Naive thymus-derived CD4-positive, alpha-beta T cell (primary cell): ENCODE results near the gene FOXC2. TPM values are rescaled to one million over a fixed set of nuclear protein-coding genes. Genes with fewer than 3 reads are reported as not detected.

ENCODE experiments used
- ATAC-seq: fragments of 150-1000 bp; cut with Tn5 transposase; 2 replicates; pipeline ENCODE4 v1.10.0; 2021; ENCODE audit warnings: mild to moderate bottlenecking, moderate library complexity
- CTCF ChIA-PET: fragments of 350-600 bp; sonication (Branson Sonifier 250); formaldehyde crosslinking; loops from one replicate; lab custom pipeline; 2021; ENCODE audit warnings: antibody characterized with exemption; lab: Charles Lee
- POLR2A ChIA-PET: fragments of 350-600 bp; sonication (Branson Sonifier 250); formaldehyde crosslinking; loops from one replicate; lab custom pipeline; 2021; ENCODE audit warnings: antibody characterized with exemption, inconsistent platforms; lab: Charles Lee
- DNase-seq, 9 donors: peaks; one replicate each; pipeline versions ENCODE4 v3.0.0 to v3.0.0-alpha.2; 2020 to 2022; ENCODE audit warnings: mixed read lengths in 1 of 9
- H3K27ac ChIP-seq: one replicate; pipeline ENCODE4 v1.7.0; 2013; ENCODE audit warnings: mild to moderate bottlenecking, low read depth, low read length, moderate library complexity
- H3K27me3 ChIP-seq, 2 donors: one replicate each; pipeline ENCODE4 v1.7.0; 2013; ENCODE audit warnings: low read length in 2 of 2, mild to moderate bottlenecking in 2 of 2, moderate library complexity in 2 of 2; ENCODE audit not compliant: control insufficient read depth in 2 of 2, insufficient read depth in 2 of 2
- H3K36me3 ChIP-seq, 3 experiments: 1 replicate in 2 of 3; 2 replicates in 1 of 3; pipeline ENCODE4 v1.7.0; 2013; ENCODE audit warnings: low read length in 3 of 3, mild to moderate bottlenecking in 3 of 3, moderate library complexity in 1 of 3; ENCODE audit not compliant: insufficient read depth in 3 of 3, control insufficient read depth in 2 of 3
- H3K4me1 ChIP-seq, 2 donors: one replicate each; pipeline ENCODE4 v1.7.0; 2013; ENCODE audit warnings: low read length in 2 of 2, mild to moderate bottlenecking in 2 of 2, moderate library complexity in 1 of 2; ENCODE audit not compliant: control insufficient read depth in 2 of 2, insufficient read depth in 2 of 2
- H3K4me3 ChIP-seq: 2 replicates; pipeline ENCODE4 v1.7.0; 2013; ENCODE audit warnings: mild to moderate bottlenecking, low read length
- H3K9me3 ChIP-seq, 3 experiments: 1 replicate in 2 of 3; 2 replicates in 1 of 3; pipeline ENCODE4 v1.7.0; 2013; ENCODE audit warnings: low read length in 3 of 3; ENCODE audit not compliant: control insufficient read depth in 2 of 3
- H3K27ac Mint-ChIP-seq, 9 donors: one replicate each; pipeline ENCODE4 v1.8.0; 2020 to 2022; ENCODE audit warnings: mixed read lengths in 9 of 9, mild to moderate bottlenecking in 8 of 9, moderate library complexity in 5 of 9, inconsistent platforms in 2 of 9
- H3K27me3 Mint-ChIP-seq, 5 donors: one replicate each; pipeline ENCODE4 v1.8.0; 2021 to 2022; ENCODE audit warnings: mixed read lengths in 5 of 5, mild to moderate bottlenecking in 1 of 5
- H3K36me3 Mint-ChIP-seq, 5 donors: one replicate each; pipeline ENCODE4 v1.8.0; 2020 to 2022; ENCODE audit warnings: mixed read lengths in 5 of 5, mild to moderate bottlenecking in 3 of 5, inconsistent platforms in 1 of 5
- H3K4me1 Mint-ChIP-seq, 7 donors: one replicate each; pipeline ENCODE4 v1.8.0; 2020 to 2022; ENCODE audit warnings: mixed read lengths in 7 of 7, mild to moderate bottlenecking in 3 of 7, inconsistent platforms in 1 of 7
- H3K4me3 Mint-ChIP-seq, 10 donors: one replicate each; pipeline ENCODE4 v1.8.0; 2020 to 2022; ENCODE audit warnings: mild to moderate bottlenecking in 10 of 10, mixed read lengths in 10 of 10, moderate library complexity in 6 of 10, inconsistent platforms in 2 of 10
- H3K9me3 Mint-ChIP-seq, 11 donors: one replicate each; pipeline ENCODE4 v1.8.0; 2020 to 2022; ENCODE audit warnings: mixed read lengths in 11 of 11, mild to moderate bottlenecking in 4 of 11, inconsistent platforms in 1 of 11, moderate library complexity in 1 of 11
- intact Hi-C, 2 donors: fragments of 100-400 bp; cut with micrococcal nuclease; formaldehyde crosslinking; loops; one replicate each; pipeline ENCODE4 v1.15.1; 2023
- polyA plus RNA-seq, 2 donors: library from polyadenylated mRNA; unstranded; fragments of 300-500 nt; fragmentation: Illumina TruSeq; gene quantifications; one replicate each; pipeline ENCODE4 v1.2.3, GENCODE V29; 2021
- total RNA-seq, 6 experiments: library from RNA in 5 of 6; stranded (reverse) in 5 of 6; gene quantifications; 1 replicate in 5 of 6; 2 replicates in 1 of 6; pipeline ENCODE4 v1.2.3 and lab custom pipeline; 2021 to 2026

The FOXC2 gene
- total and polyA plus RNA-seq, 7 experiments from 2014 or later: not detected

DNA sequence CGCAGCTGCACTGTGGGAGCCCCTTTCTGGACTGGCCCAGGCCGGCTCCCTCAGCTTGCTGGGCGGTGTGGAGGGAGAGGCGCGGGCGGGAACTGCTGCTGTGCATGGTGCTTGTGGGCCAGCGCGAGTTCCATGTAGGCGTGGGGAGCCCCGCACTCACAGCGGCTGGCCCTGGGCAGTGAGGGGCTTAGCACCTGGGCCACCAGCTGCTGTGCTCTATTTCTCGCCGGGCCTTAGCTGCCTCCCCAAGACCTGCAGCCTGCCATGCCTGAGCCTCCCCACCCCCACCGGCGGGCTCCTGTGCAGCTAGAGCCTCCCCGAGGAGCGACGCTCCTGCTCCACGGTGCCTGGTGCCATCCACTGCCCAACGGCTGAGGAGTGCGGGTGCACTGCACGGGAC, 13.3 kb upstream of the FOXC2 start:
- Mint-ChIP-seq H3K27me3 (peaks cover 0 to 7% (median 0%) of the 10 kb centered on the region in 5 donors), H3K4me1 (peaks cover 8 to 36% (median 35%) of the 10 kb centered on the region in 7 donors), H3K9me3 (peaks cover 0 to 5% (median 0%) of the 10 kb centered on the region in 11 donors), H3K27ac (peak overlapping the region in 3 of 9 donors; percentile 11 to 97 (median 96)), H3K36me3 (peaks cover 0 to 15% (median 6%) of the 10 kb centered on the region in 5 donors), H3K4me3 (peak overlapping the region in 6 of 10 donors; percentile 79 to 96 (median 92))
- no peak for ATAC-seq
- intact Hi-C loops: no loop called here
- Histone ChIP-seq H3K27ac (no peak overlapping the region), H3K9me3 (no peaks in the 10 kb centered on the region), H3K36me3 (peaks cover 0 to 27% (median 0%) of the 10 kb centered on the region in 3 experiments), H3K4me3 (no peak overlapping the region), H3K4me1 (peaks cover 0 to 5% of the 10 kb centered on the region in 2 donors), H3K27me3 (no peaks in the 10 kb centered on the region)
- ChIA-PET CTCF (no interaction called here), POLR2A (interaction anchor here (0.6 kb wide), 1 partner anchor 12 kb away, joined by 4 read pairs; no protein-coding TSS in a partner anchor)
- DNase-seq: no peak

- H3K36me3 Mint-ChIP-seq: peaks cover 0 to 15% (median 5%) of the 10 kb centered on the region in 5 donors
- H3K4me3 ChIP-seq: peak overlapping the region; percentile 96
- peaks cover 0 to 17% (median 0%) of the 10 kb centered on the region in 3 experiments for H3K36me3 ChIP-seq
- no peaks in the 10 kb centered on the region for H3K27me3 ChIP-seq
- H3K9me3 Mint-ChIP-seq: peaks cover 0 to 5% (median 0%) of the 10 kb centered on the region in 11 donors
- no peak for ATAC-seq
- peaks cover 8 to 36% (median 35%) of the 10 kb centered on the region in 7 donors for H3K4me1 Mint-ChIP-seq
- H3K9me3 ChIP-seq: no peaks in the 10 kb centered on the region
- H3K27ac ChIP-seq: peak overlapping the region; percentile 96
- peak overlapping the region; percentile 92 to 98 (median 97) for H3K27ac Mint-ChIP-seq
- peaks cover 0 to 7% (median 2%) of the 10 kb centered on the region in 5 donors for H3K27me3 Mint-ChIP-seq
- DNase-seq: no peak
- CTCF ChIA-PET: no interaction called here
- intact Hi-C loops: loop anchor here in 1 of 2 donors (2.0 kb wide), 1 partner anchor 834 kb away; no protein-coding TSS in a partner anchor
- H3K4me1 ChIP-seq: peaks cover 0 to 5% of the 10 kb centered on the region in 2 donors
- H3K4me3 Mint-ChIP-seq: peak overlapping the region; percentile 79 to 96 (median 94)
- POLR2A ChIA-PET: interaction anchor here (0.5 to 0.9 kb wide), 2 partner anchors 763 to 1081 kb away, joined by 3 read pairs; partner anchors contain the start of gene C16orf95
Measured at GRCh38 chr16:86554599-86554916, 12.1 kb upstream of the FOXC2 start.

GRCh38 chr16:86554917-86555703, 11.5 kb upstream of the FOXC2 start, which contains the start of gene MTHFSD:
Gene MTHFSD (minus strand): TSS chr16:86555235. CDS start chr16:86555184, 51 bp downstream.
- H3K36me3 ChIP-seq: peaks cover 0 to 12% (median 0%) of the 10 kb centered on the region in 3 experiments
- peaks cover 0 to 7% (median 4%) of the 10 kb centered on the region in 5 donors for H3K27me3 Mint-ChIP-seq
- H3K36me3 Mint-ChIP-seq: peaks cover 0 to 15% (median 5%) of the 10 kb centered on the region in 5 donors
- peak; percentile 90 to 100 (median 96) for DNase-seq
- CTCF ChIA-PET: interaction anchor here (1.3 kb wide), 1 partner anchor 10 kb away, joined by 3 read pairs; no protein-coding TSS in a partner anchor
- H3K9me3 Mint-ChIP-seq: peaks cover 0 to 5% (median 0%) of the 10 kb centered on the region in 11 donors
- peak within 1 kb of the TSS; percentile 79 to 96 (median 94) for H3K4me3 Mint-ChIP-seq
- H3K9me3 ChIP-seq: no peaks in the 10 kb centered on the region
- peaks cover 8 to 36% (median 35%) of the 10 kb centered on the region in 7 donors for H3K4me1 Mint-ChIP-seq
- peak within 1 kb of the TSS; percentile 96 for H3K4me3 ChIP-seq
- H3K27me3 ChIP-seq: no peaks in the 10 kb centered on the region
- POLR2A ChIA-PET: interaction anchor here (0.5 to 0.9 kb wide), 2 partner anchors 9 to 762 kb away, joined by 3 to 4 read pairs; partner anchors contain the start of gene C16orf95
- peaks cover 0 to 5% of the 10 kb centered on the region in 2 donors for H3K4me1 ChIP-seq
- peak within 1 kb of the TSS; percentile 96 for H3K27ac ChIP-seq
- ATAC-seq: peak; percentile 97
- peak within 1 kb of the TSS; percentile 92 to 98 (median 97) for H3K27ac Mint-ChIP-seq
- intact Hi-C loops: loop anchor here in 1 of 2 donors (1.0 to 2.0 kb wide), 2 partner anchors 8 to 834 kb away; no protein-coding TSS in a partner anchor

DNA sequence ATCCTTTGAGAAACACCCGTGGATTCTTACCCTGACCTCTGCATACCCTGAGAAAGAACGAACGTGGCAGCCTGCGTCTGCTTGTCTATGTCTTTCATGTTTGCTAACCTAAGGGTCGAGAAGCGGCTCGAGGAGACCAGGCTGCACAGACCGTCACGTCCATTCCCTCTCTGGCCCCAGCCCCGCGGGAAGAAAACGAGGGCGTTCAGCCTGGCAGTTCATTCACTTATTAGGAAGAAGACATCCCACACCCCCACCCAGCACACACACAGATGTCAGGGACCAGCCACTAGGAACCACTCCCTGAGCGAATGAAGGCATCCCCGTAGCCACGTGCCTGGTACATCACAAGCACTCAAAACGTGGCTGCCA, 10.9 kb upstream of the FOXC2 start:
- DNase-seq: no peak
- ATAC-seq: no peak
- Mint-ChIP-seq H3K27ac (peak overlapping the region; percentile 92 to 98 (median 97)), H3K9me3 (peaks cover 0 to 5% (median 0%) of the 10 kb centered on the region in 11 donors), H3K4me1 (peaks cover 8 to 36% (median 35%) of the 10 kb centered on the region in 7 donors), H3K4me3 (peak overlapping the region; percentile 79 to 96 (median 94)), H3K36me3 (peaks cover 0 to 15% (median 5%) of the 10 kb centered on the region in 5 donors), H3K27me3 (peaks cover 0 to 12% (median 7%) of the 10 kb centered on the region in 5 donors)
- Histone ChIP-seq H3K27ac (peak overlapping the region; percentile 96), H3K9me3 (no peaks in the 10 kb centered on the region), H3K36me3 (peaks cover 0 to 6% (median 0%) of the 10 kb centered on the region in 3 experiments), H3K27me3 (no peaks in the 10 kb centered on the region), H3K4me3 (peak overlapping the region; percentile 96), H3K4me1 (peaks cover 0 to 5% of the 10 kb centered on the region in 2 donors)
- intact Hi-C loops: loop anchor here in 1 of 2 donors (1.0 to 2.0 kb wide), 2 partner anchors 8 to 833 kb away; no protein-coding TSS in a partner anchor
- ChIA-PET POLR2A (interaction anchor here (0.9 kb wide), 1 partner anchor 9 kb away, joined by 4 read pairs; no protein-coding TSS in a partner anchor), CTCF (interaction anchor here (1.3 kb wide), 1 partner anchor 9 kb away, joined by 3 read pairs; no protein-coding TSS in a partner anchor)

GRCh38 chr16:86556576-86556975, 10.1 kb upstream of the FOXC2 start:
- H3K4me1 Mint-ChIP-seq: peaks cover 8 to 36% (median 32%) of the 10 kb centered on the region in 7 donors
- H3K4me3 Mint-ChIP-seq: peak overlapping the region in 6 of 10 donors; percentile 91 to 96 (median 94)
- DNase-seq (no peak), ATAC-seq (no peak)
- ChIA-PET CTCF (interaction anchor here (0.6 kb wide), 2 partner anchors 38 to 565 kb away, joined by 3 read pairs; no protein-coding TSS in a partner anchor), POLR2A (interaction anchor here (1.4 kb wide), 1 partner anchor 48 kb away, joined by 3 read pairs; no protein-coding TSS in a partner anchor)
- H3K27ac ChIP-seq: no peak overlapping the region
- H3K4me1 ChIP-seq: peaks cover 0 to 5% of the 10 kb centered on the region in 2 donors
- no peaks in the 10 kb centered on the region for H3K27me3 ChIP-seq
- peaks cover 0 to 15% (median 7%) of the 10 kb centered on the region in 5 donors for H3K27me3 Mint-ChIP-seq
- H3K27ac Mint-ChIP-seq: peak overlapping the region in 1 of 9 donors; percentile 98
- peaks cover 0 to 12% (median 5%) of the 10 kb centered on the region in 5 donors for H3K36me3 Mint-ChIP-seq
- H3K9me3 ChIP-seq: no peaks in the 10 kb centered on the region
- peaks cover 0 to 5% (median 0%) of the 10 kb centered on the region in 3 experiments for H3K36me3 ChIP-seq
- peaks cover 0 to 5% (median 0%) of the 10 kb centered on the region in 11 donors for H3K9me3 Mint-ChIP-seq
- intact Hi-C loops: no loop called here
- no peak overlapping the region for H3K4me3 ChIP-seq

GRCh38 chr16:86557587-86557986, 9.0 kb upstream of the FOXC2 start:
- peak overlapping the region in 1 of 9 donors; percentile 7 for H3K27ac Mint-ChIP-seq
- intact Hi-C loops: no loop called here

More at GRCh38 chr16:86557587-86557986, 9.0 kb upstream of the FOXC2 start:
- CTCF ChIA-PET: no interaction called here
- DNase-seq (no peak), ATAC-seq (no peak)
- Histone ChIP-seq H3K9me3 (no peaks in the 10 kb centered on the region), H3K4me1 (peaks cover 0 to 5% of the 10 kb centered on the region in 2 donors), H3K27me3 (no peaks in the 10 kb centered on the region), H3K36me3 (peaks cover 0 to 5% (median 0%) of the 10 kb centered on the region in 3 experiments), H3K27ac (no peak overlapping the region), H3K4me3 (no peak overlapping the region)
- peaks cover 0 to 5% (median 0%) of the 10 kb centered on the region in 11 donors for H3K9me3 Mint-ChIP-seq
- no peak overlapping the region for H3K4me3 Mint-ChIP-seq
- peaks cover 0 to 10% (median 2%) of the 10 kb centered on the region in 5 donors for H3K36me3 Mint-ChIP-seq
- POLR2A ChIA-PET: interaction anchor here (1.4 kb wide), 1 partner anchor 47 kb away, joined by 3 read pairs; no protein-coding TSS in a partner anchor
- peaks cover 7 to 31% (median 22%) of the 10 kb centered on the region in 7 donors for H3K4me1 Mint-ChIP-seq
- peaks cover 7 to 21% (median 12%) of the 10 kb centered on the region in 5 donors for H3K27me3 Mint-ChIP-seq
